ENCODE measurements around the gene NETO2.

- TF ChIP-seq, protein P1, sequence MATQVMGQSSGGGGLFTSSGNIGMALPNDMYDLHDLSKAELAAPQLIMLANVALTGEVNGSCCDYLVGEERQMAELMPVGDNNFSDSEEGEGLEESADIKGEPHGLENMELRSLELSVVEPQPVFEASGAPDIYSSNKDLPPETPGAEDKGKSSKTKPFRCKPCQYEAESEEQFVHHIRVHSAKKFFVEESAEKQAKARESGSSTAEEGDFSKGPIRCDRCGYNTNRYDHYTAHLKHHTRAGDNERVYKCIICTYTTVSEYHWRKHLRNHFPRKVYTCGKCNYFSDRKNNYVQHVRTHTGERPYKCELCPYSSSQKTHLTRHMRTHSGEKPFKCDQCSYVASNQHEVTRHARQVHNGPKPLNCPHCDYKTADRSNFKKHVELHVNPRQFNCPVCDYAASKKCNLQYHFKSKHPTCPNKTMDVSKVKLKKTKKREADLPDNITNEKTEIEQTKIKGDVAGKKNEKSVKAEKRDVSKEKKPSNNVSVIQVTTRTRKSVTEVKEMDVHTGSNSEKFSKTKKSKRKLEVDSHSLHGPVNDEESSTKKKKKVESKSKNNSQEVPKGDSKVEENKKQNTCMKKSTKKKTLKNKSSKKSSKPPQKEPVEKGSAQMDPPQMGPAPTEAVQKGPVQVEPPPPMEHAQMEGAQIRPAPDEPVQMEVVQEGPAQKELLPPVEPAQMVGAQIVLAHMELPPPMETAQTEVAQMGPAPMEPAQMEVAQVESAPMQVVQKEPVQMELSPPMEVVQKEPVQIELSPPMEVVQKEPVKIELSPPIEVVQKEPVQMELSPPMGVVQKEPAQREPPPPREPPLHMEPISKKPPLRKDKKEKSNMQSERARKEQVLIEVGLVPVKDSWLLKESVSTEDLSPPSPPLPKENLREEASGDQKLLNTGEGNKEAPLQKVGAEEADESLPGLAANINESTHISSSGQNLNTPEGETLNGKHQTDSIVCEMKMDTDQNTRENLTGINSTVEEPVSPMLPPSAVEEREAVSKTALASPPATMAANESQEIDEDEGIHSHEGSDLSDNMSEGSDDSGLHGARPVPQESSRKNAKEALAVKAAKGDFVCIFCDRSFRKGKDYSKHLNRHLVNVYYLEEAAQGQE (IDR thresholded peaks at IDR 0.05), result no peak
- TF ChIP-seq CTCF (IDR thresholded peaks at IDR 0.05; ENCODE audit: low read depth, low read length, missing input control) (no peak), MAX (IDR thresholded peaks at IDR 0.05) (no peak), RXRA (IDR thresholded peaks at IDR 0.05) (no peak), TAF1 (conservative IDR thresholded peaks at IDR 0.05) (no peak)
Measured at GRCh38 chr16:47132308-47132707, 11.4 kb downstream of the NETO2 start.
